GM12873 (cell line): Measurements from ENCODE around the gene BUD23.

Experiments
- TF ChIP-seq, protein P1 (sequence below): IDR thresholded peaks from 2 replicates; pipeline ENCODE4 v1.5.1; 2012; ENCODE audit warnings: low read depth, mild to moderate bottlenecking, moderate library complexity, low read length, control low read depth; ENCODE audit not compliant: insufficient read depth; ENCODE audit errors: missing control alignments

BUD23 gene

DNA sequence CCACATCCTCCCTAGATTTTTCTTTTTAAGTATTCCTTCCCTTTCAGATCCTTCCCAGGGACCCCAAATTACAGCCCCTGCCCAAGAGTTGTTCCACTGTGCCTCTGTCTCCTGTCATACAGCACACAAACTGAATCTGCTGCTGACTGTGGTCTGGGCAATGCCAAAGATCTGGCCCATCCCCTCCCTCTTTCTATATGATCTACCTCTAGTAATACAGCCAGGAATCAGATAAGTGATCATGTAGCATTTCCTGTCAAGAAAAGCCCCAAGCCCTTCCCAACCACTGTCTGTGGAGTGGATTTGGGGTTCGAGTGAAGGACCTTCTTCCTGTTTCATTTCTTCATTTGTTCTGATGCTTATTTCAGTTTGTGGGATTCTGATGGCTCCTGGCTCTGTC, 29.4 kb downstream of the BUD23 start:
- TF ChIP-seq, protein P1, sequence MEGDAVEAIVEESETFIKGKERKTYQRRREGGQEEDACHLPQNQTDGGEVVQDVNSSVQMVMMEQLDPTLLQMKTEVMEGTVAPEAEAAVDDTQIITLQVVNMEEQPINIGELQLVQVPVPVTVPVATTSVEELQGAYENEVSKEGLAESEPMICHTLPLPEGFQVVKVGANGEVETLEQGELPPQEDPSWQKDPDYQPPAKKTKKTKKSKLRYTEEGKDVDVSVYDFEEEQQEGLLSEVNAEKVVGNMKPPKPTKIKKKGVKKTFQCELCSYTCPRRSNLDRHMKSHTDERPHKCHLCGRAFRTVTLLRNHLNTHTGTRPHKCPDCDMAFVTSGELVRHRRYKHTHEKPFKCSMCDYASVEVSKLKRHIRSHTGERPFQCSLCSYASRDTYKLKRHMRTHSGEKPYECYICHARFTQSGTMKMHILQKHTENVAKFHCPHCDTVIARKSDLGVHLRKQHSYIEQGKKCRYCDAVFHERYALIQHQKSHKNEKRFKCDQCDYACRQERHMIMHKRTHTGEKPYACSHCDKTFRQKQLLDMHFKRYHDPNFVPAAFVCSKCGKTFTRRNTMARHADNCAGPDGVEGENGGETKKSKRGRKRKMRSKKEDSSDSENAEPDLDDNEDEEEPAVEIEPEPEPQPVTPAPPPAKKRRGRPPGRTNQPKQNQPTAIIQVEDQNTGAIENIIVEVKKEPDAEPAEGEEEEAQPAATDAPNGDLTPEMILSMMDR: no peak

DNA sequence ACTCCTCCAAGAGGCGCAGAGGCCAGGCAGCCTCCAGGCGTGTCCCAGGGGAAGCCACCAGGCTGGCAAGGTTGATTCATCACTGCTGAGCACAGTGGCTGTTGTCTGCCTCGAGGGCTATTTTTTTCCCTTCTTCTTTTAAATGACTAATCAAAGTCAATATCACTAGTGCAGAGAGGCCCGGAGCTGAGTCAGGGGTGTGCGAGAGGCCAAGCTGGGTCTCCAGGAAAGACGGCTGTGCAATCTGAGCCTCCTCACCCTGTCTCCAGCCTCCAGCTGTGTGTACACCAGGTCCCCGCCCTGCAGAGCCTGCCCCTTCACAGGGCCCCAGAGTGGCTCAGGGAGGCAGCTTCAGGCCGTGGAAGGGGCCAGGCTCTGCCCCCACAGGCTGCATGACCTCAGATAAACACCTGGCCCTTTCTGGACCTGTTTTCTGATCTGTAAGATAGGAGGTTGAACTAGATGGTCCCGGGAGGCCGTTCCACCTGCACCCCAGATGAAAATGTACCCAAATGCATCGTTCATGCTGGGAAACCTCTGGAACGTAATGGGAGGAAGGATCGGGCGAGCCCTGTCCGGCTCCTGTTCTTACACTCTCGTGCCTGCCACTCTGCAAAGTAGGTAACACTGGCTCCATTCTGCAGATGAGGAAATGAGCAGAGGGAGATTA, 32.4 kb downstream of the BUD23 start:
- TF ChIP-seq, protein P1: no peak

DNA sequence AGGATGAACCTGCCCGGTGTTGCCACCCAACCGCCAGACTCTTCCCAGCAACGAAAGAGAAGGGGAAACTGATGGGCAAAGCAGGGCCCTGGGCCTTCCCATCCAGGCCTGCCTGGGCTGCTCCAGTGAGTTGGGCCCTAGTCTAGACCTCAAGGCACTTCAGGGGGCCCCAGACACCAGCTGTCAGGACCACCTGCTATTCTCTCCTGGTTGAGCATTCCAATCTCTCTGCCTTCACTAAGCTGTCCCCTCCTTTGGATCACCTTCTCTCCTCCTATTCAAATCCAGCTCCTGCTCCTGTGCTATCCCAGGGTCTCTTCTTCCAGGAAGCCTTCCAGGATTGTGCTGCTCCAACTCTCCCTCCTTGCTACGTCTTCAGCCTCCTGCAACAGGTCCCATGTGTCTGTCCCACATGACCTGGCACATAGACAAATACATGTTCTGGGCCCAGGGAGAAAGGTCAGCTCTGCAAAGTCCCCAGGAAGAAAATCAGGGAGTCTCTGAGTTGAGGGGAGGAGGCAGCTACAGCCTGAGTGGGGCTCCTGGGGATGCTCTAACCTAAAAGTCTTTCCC, 33.0 kb downstream of the BUD23 start:
- TF ChIP-seq, protein P1: no peak

DNA sequence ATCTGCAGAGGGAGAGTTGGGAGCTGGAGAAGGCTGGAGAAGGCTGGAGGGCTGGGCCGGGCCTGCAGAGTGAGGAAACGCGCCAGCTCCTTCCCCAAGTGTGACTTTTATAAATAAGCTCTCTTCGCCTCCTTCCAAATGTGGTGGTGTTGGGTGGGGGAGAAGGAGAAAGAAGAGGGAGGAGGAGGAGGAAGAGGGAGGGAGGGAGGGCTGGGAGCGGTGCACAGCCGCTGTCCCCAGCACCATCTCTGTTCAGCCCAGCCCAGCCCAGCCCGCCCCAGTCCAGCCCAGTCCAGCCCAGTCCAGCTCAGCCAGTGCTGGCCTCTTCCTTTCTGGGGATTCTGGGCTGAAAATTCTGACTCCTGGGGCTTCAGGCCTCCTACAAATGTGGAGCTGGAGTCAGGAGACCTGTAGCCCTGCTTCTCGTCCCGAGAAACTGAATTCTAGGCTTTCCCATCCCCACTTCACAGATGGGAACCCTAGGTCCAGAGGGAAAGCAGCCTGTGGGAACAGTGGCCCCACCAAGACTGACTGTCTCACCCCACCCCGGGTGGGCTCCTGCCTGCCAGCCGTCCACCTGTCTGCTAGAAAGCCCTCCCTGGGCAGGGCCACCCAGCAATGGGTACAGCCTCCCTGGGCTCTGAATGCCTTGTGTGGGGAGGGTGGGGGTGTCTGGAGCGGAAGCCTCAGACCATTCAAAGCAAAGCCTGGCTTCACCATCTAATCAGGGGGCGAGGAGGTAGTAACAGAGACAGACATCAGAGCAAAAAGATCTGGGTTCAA, 33.8 kb downstream of the BUD23 start:
- TF ChIP-seq, protein P1: no peak

DNA sequence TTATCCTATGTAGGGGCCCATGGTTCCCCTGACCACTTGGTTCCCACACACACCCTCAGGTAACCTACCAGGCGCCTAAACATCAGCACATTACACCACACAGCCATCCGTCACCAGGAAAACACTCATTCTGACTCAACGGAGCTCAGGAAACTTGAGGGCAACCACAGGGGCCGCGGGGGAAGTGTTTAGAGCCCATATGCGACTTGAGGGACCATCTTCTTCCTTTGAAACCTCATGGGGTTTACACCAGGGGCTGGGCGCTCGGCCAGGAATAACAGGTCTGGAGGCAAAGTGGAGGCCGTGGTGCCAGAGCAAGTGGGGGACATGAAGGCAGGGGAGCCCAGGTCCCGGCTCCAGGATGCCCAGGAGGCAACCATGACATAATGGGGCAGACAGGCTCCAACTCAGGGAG, 34.6 kb downstream of the BUD23 start:
- TF ChIP-seq, protein P1: no peak

DNA sequence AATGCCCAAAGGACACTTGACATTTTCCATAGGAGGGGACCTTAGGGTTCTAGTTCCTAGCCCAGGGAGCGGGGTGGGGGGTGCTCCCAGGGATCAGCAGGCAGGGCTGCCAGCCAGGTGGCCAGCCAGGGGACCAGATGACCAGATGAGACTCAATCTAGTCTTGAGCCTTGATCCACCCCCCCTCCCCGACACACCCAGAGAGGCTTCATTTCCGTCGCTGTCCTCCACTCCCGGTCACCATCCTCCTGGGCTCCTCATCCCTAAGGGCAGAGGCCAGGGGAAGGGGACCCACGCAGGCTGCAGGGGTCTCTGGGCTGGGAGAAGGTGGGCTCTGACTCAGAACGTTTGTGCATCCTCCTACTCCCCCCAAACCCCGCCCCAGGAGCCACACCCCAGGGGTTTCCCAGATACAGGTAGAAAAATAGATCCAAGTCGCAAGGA, 35.1 kb downstream of the BUD23 start:
- TF ChIP-seq, protein P1: no peak

DNA sequence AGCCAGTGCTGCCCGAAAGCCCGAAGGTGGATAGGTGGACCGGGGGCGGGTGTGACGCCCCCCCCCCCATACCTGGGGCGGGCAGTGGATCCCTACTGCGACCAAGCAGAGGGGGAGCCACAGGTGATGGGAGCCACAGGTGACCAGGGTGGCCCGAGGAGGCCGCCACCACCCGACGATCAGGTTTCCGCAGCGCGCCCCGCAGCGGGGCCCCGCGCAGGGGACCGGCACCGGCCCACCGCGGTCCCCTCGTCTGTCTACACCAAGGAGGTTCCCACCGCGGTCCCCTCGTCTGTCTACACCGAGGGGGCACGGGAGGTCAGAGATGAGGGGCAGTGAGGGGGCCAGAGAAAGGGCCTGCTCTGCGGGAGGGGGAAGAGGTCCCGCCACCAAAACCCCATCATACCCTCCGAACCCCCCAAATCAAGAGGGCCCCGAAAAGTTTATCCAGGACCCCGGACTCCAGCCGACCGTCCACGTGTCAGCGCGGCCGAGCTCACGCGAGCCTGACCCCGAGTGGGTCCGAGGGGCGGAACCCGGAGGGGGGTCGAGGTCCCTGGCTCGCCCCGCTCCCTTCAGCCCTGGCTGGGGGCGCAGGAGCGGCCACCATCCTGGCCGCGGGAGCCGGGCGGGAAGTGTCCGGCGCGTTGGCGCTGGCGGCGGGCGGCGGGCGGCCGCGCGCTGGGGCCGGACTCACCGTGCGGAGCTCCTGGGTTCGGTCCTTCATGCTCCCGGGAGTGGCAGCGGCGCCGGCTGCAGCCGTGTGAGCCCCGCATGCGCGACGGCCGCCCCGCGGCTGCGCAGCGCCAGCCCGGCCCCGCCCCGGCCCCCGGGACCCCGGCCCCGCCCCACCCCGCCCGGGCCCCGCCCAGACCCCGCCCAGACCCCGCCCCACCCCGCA, 35.8 kb downstream of the BUD23 start, which contains the start of gene STX1A:
Gene STX1A, minus strand, starts transcription at position 765 of the 901 bp plus-strand sequence. Its CDS starts 38 bp downstream, at position 727.
- TF ChIP-seq, protein P1: no peak
